H9 (cell line): ENCODE data around the gene SLC26A2. TPM values are rescaled to one million over a fixed set of nuclear protein-coding genes. Genes with fewer than 3 reads are reported as not detected.

Source experiments
- DNase-seq: peaks from one replicate; pipeline ENCODE4 v3.0.0-alpha.2; 2017
- H2AFZ ChIP-seq: one replicate; pipeline ENCODE4 v1.6.1; 2013; ENCODE audit warnings: mild to moderate bottlenecking, low read length, control low read depth, moderate library complexity
- H2AK5ac ChIP-seq: 2 replicates; pipeline ENCODE4 v1.6.1; 2013; ENCODE audit warnings: low read length, control low read depth, mixed read lengths; ENCODE audit not compliant: insufficient read length
- H2BK120ac ChIP-seq: one replicate; pipeline ENCODE4 v1.6.1; 2013; ENCODE audit warnings: low read depth, mild to moderate bottlenecking, low read length, control low read depth, inconsistent platforms; ENCODE audit not compliant: poor library complexity, severe bottlenecking
- H2BK12ac ChIP-seq: 2 replicates; pipeline ENCODE4 v1.6.1; 2013; ENCODE audit warnings: low read length, control low read depth, mixed read lengths, low read depth; ENCODE audit not compliant: insufficient read length
- H2BK15ac ChIP-seq: 2 replicates; pipeline ENCODE4 v1.6.1; 2013; ENCODE audit warnings: low read depth, low read length, control low read depth
- H2BK20ac ChIP-seq: one replicate; pipeline ENCODE4 v1.6.1; 2013; ENCODE audit warnings: low read depth, mild to moderate bottlenecking, low read length, control low read depth, inconsistent platforms; ENCODE audit not compliant: poor library complexity, severe bottlenecking
- H2BK5ac ChIP-seq: 2 replicates; pipeline ENCODE4 v1.6.1; 2013; ENCODE audit warnings: low read length, control low read depth, mixed read lengths; ENCODE audit not compliant: insufficient read length
- H3K14ac ChIP-seq: 2 replicates; pipeline ENCODE4 v1.6.1; 2013; ENCODE audit warnings: low read length, control low read depth; ENCODE audit not compliant: insufficient read depth
- H3K18ac ChIP-seq: 2 replicates; pipeline ENCODE4 v1.6.1; 2013; ENCODE audit warnings: low read depth, mild to moderate bottlenecking, mixed read lengths, low read length, control low read depth; ENCODE audit not compliant: insufficient read length
- H3K23ac ChIP-seq: 2 replicates; pipeline ENCODE4 v1.6.1; 2013; ENCODE audit warnings: low read length, control low read depth, mixed read lengths, low read depth; ENCODE audit not compliant: insufficient read length
- H3K23me2 ChIP-seq: 2 replicates; pipeline ENCODE4 v1.6.1; 2013; ENCODE audit warnings: low read depth, mild to moderate bottlenecking, mixed read lengths, low read length, control low read depth; ENCODE audit not compliant: insufficient read length, poor library complexity, severe bottlenecking
- H3K27ac ChIP-seq: 2 replicates; pipeline ENCODE4 v1.5.1; 2013; ENCODE audit warnings: low read length, control low read depth, mixed read lengths, low read depth; ENCODE audit not compliant: insufficient read length
- H3K27me3 ChIP-seq: 2 replicates; pipeline ENCODE4 v1.6.1; 2013; ENCODE audit warnings: low read length, control low read depth, inconsistent platforms; ENCODE audit not compliant: insufficient read depth
- H3K4ac ChIP-seq: 2 replicates; pipeline ENCODE4 v1.6.1; 2013; ENCODE audit warnings: low read depth, mild to moderate bottlenecking, control low read depth, inconsistent platforms, low read length, moderate library complexity
- H3K4me1 ChIP-seq: 2 replicates; pipeline ENCODE4 v1.6.1; 2013; ENCODE audit warnings: low read length, control low read depth, inconsistent platforms; ENCODE audit not compliant: insufficient read depth
- H3K4me2 ChIP-seq: 2 replicates; pipeline ENCODE4 v1.6.1; 2013; ENCODE audit warnings: low read length, control low read depth, mixed read lengths; ENCODE audit not compliant: insufficient read length, insufficient read depth
- H3K56ac ChIP-seq: 2 replicates; pipeline ENCODE4 v1.6.1; 2013; ENCODE audit warnings: low read depth, mild to moderate bottlenecking, mixed read lengths, low read length, control low read depth; ENCODE audit not compliant: insufficient read length
- H3K79me1 ChIP-seq: 2 replicates; pipeline ENCODE4 v1.6.1; 2013; ENCODE audit warnings: low read depth, mild to moderate bottlenecking, moderate library complexity, low read length, control low read depth, inconsistent platforms; ENCODE audit not compliant: insufficient read depth, poor library complexity, severe bottlenecking
- H3K79me2 ChIP-seq: 2 replicates; pipeline ENCODE4 v1.6.1; 2013; ENCODE audit warnings: low read length, control low read depth, inconsistent platforms; ENCODE audit not compliant: insufficient read depth
- H3K9ac ChIP-seq: 2 replicates; pipeline ENCODE4 v1.6.1; 2013; ENCODE audit warnings: low read length, control low read depth, mixed read lengths; ENCODE audit not compliant: insufficient read length; ENCODE audit errors: extremely low read depth
- H3K9me3 ChIP-seq: one replicate; pipeline ENCODE4 v1.6.1; 2013; ENCODE audit warnings: low read depth, low read length, inconsistent platforms; ENCODE audit not compliant: control insufficient read depth
- H3T11ph ChIP-seq: one replicate; pipeline ENCODE4 v1.6.1; 2013; ENCODE audit warnings: mild to moderate bottlenecking, low read length, control low read depth, inconsistent platforms
- H4K20me1 ChIP-seq: one replicate; pipeline ENCODE4 v1.6.1; 2013; ENCODE audit not compliant: control insufficient read depth, insufficient read length, insufficient read depth
- H4K5ac ChIP-seq: 2 replicates; pipeline ENCODE4 v1.6.1; 2013; ENCODE audit warnings: low read depth, mild to moderate bottlenecking, mixed read lengths, low read length, control low read depth; ENCODE audit not compliant: insufficient read length
- H4K8ac ChIP-seq: replicated peaks from 2 replicates; pipeline ENCODE4 v1.6.1; 2013; ENCODE audit warnings: low read length, control low read depth, mixed read lengths, low read depth; ENCODE audit not compliant: insufficient read length
- H4K91ac ChIP-seq: 2 replicates; pipeline ENCODE4 v1.6.1; 2013; ENCODE audit warnings: low read depth, mild to moderate bottlenecking, moderate library complexity, mixed read lengths, low read length, control low read depth; ENCODE audit not compliant: insufficient read length
- H3K27ac Mint-ChIP-seq, 3 experiments: 2 replicates in 2 of 3; 3 replicates in 1 of 3; pipeline ENCODE4 v1.8.0; 2020 to 2021; ENCODE audit warnings: mixed read lengths in 3 of 3, mild to moderate bottlenecking in 1 of 3, moderate library complexity in 1 of 3
- H3K27me3 Mint-ChIP-seq: 2 replicates; pipeline ENCODE4 v1.8.0; 2021; ENCODE audit warnings: low read depth, mild to moderate bottlenecking, moderate library complexity, mixed read lengths
- H3K36me3 Mint-ChIP-seq, 3 experiments: 2 replicates in 2 of 3; 3 replicates in 1 of 3; pipeline ENCODE4 v1.8.0; 2020 to 2021; ENCODE audit warnings: low read depth in 3 of 3, mixed read lengths in 3 of 3; ENCODE audit not compliant: insufficient read depth in 1 of 3
- H3K4me1 Mint-ChIP-seq, 2 experiments: 2 replicates each; pipeline ENCODE4 v1.8.0; 2020; ENCODE audit warnings: mixed read lengths in 2 of 2
- H3K4me3 Mint-ChIP-seq, 2 experiments: 2 replicates in 1 of 2; 3 replicates in 1 of 2; pipeline ENCODE4 v1.8.0; 2020 to 2021; ENCODE audit warnings: mild to moderate bottlenecking in 2 of 2, mixed read lengths in 2 of 2, moderate library complexity in 1 of 2
- H3K9me3 Mint-ChIP-seq, 2 experiments: 2 replicates in 1 of 2; 3 replicates in 1 of 2; pipeline ENCODE4 v1.8.0; 2020; ENCODE audit warnings: mild to moderate bottlenecking in 2 of 2, mixed read lengths in 2 of 2, moderate library complexity in 1 of 2
- CTCF ChIP-seq: fragments of 200-600 bp; sonication (generic); conservative IDR thresholded peaks from 3 replicates; pipeline ENCODE4 v1.8.0; 2021; ENCODE audit warnings: antibody characterized with exemption, mild to moderate bottlenecking
- WGBS: extraction: QIAGEN DNeasy Blood & Tissue Kit; methylation state at CpG from one replicate; pipeline ENCODE4 v1.1.7; 2013; ENCODE audit warnings: missing lambda C conversion rate, low lambda C conversion rate, mixed read lengths; ENCODE audit not compliant: insufficient read length; ENCODE audit errors: extremely low coverage; 5-methylcytosine and 5-hydroxymethylcytosine counted together
- total RNA-seq: library from RNA; stranded (reverse); gene quantifications from 2 replicates; pipeline ENCODE4 v1.2.1, GENCODE V29; 2021

The SLC26A2 gene
- total RNA-seq, 1 experiment from 2014 or later = 5.9 TPM

- Histone ChIP-seq H2AK5ac (no peak overlapping the region), H4K5ac (no peak overlapping the region), H2BK120ac (no peak overlapping the region), H4K8ac (no peak overlapping the region), H3K4ac (no peak overlapping the region), H3K56ac (no peak overlapping the region), H2BK20ac (no peak overlapping the region), H3K14ac (no peak overlapping the region), H3K9ac (no peak overlapping the region), H4K91ac (no peak overlapping the region), H3K4me1 (no peaks in the 10 kb centered on the region; the same call in 1 of the 2 replicates), H3K9me3 (no peaks in the 10 kb centered on the region), H3K23ac (no peak overlapping the region), H3K4me2 (no peak overlapping the region), H2BK5ac (no peak overlapping the region), H3K23me2 (no peaks in the 10 kb centered on the region), H4K20me1 (no peaks in the 10 kb centered on the region), H2BK15ac (no peak overlapping the region), H3K18ac (no peak overlapping the region), H3K79me2 (no peaks in the 10 kb centered on the region), H3K79me1 (no peaks in the 10 kb centered on the region), H2BK12ac (no peak overlapping the region), H2AFZ (no peak overlapping the region), H3K27me3 (no peaks in the 10 kb centered on the region), H3K27ac (no peak overlapping the region), H3T11ph (no peak overlapping the region)
- Mint-ChIP-seq H3K36me3 (no peaks in the 10 kb centered on the region), H3K4me1 (peaks cover 8 to 11% of the 10 kb centered on the region in 2 experiments; a peak in 3 of 4 replicates), H3K27ac (no peak overlapping the region), H3K4me3 (no peak overlapping the region), H3K27me3 (peaks cover 1% of the 10 kb centered on the region), H3K9me3 (no peaks in the 10 kb centered on the region; a peak in 1 of 5 replicates)
- no peak for DNase-seq
- TF ChIP-seq CTCF = no peak
- WGBS = no CpG with 5 or more reads among the region's 3 CpGs
Observed at GRCh38 chr5:149912226-149912871, 48.2 kb upstream of the SLC26A2 start.
